B cell (primary cell): ENCODE data around the gene FLNA. TPM values are rescaled to one million over a fixed set of nuclear protein-coding genes. Genes with fewer than 3 reads are reported as not detected.

ENCODE experiments used
- ATAC-seq: fragments of 200-7000 bp; cut with Tn5 transposase; one replicate; pipeline ENCODE4 v1.10.0; 2021; ENCODE audit warnings: low read depth, mild to moderate bottlenecking, moderate number of reproducible peaks, moderate library complexity
- CTCF ChIA-PET: fragments of 350-600 bp; sonication (Branson Sonifier 250); formaldehyde crosslinking; loops from one replicate; lab custom pipeline; 2021; ENCODE audit warnings: antibody characterized with exemption, inconsistent platforms; lab: Charles Lee
- POLR2A ChIA-PET: fragments of 350-600 bp; sonication (Branson Sonifier 250); formaldehyde crosslinking; loops from one replicate; lab custom pipeline; 2021; ENCODE audit warnings: antibody characterized with exemption; lab: Charles Lee
- DNase-seq: peaks from one replicate; pipeline ENCODE4 v3.0.0; 2013
- H2AFZ ChIP-seq: 2 replicates; pipeline ENCODE4 v1.6.1; 2012; ENCODE audit warnings: mild to moderate bottlenecking, low read depth, low read length; ENCODE audit not compliant: insufficient read depth, poor library complexity, severe bottlenecking
- H3K27ac ChIP-seq, 2 donors: 1 replicate in 1 of 2; 2 replicates in 1 of 2; pipeline ENCODE4 v1.5.1; 2012 to 2013; ENCODE audit warnings: low read length in 2 of 2, mild to moderate bottlenecking in 2 of 2, moderate library complexity in 1 of 2
- H3K27me3 ChIP-seq, 4 experiments: fragments of 200-600 bp in 1 of 4; sonication (generic) in 1 of 4; replicated peaks in 1 of 4; 1 replicate in 2 of 4; 2 replicates in 2 of 4; pipeline versions ENCODE4 v1.6.1 to v1.7.0; 2013 to 2016; ENCODE audit warnings: low read length in 3 of 4, mild to moderate bottlenecking in 2 of 4, mixed read lengths in 1 of 4, moderate library complexity in 1 of 4; ENCODE audit not compliant: insufficient read depth in 4 of 4, control insufficient read depth in 3 of 4; ENCODE audit errors: control extremely low read depth in 1 of 4
- H3K36me3 ChIP-seq, 2 experiments: replicated peaks in 1 of 2; 1 replicate in 1 of 2; 2 replicates in 1 of 2; pipeline versions ENCODE4 v1.6.1 to v1.7.1; 2013; ENCODE audit warnings: low read length in 1 of 2; ENCODE audit not compliant: insufficient read depth in 2 of 2, control insufficient read depth in 1 of 2; ENCODE audit errors: control extremely low read depth in 1 of 2, extremely low read depth in 1 of 2
- H3K4me1 ChIP-seq, 2 donors: fragments of 200-600 bp in 1 of 2; sonication (generic) in 1 of 2; 1 replicate in 1 of 2; 2 replicates in 1 of 2; pipeline versions ENCODE4 v1.5.1 to v1.6.1; 2013 to 2017; ENCODE audit warnings: low read length in 2 of 2; ENCODE audit not compliant: control insufficient read depth in 2 of 2, insufficient read depth in 2 of 2
- H3K4me2 ChIP-seq: replicated peaks from 2 replicates; pipeline ENCODE3; 2012; ENCODE audit warnings: mild to moderate bottlenecking, low read depth, low read length; ENCODE audit not compliant: poor library complexity, severe bottlenecking
- H3K4me3 ChIP-seq, 5 experiments: fragments of 200-600 bp in 1 of 5; sonication (generic) in 1 of 5; 1 replicate in 3 of 5; 2 replicates in 2 of 5; pipeline versions ENCODE4 v1.5.1 to v1.7.0; 2011 to 2016; ENCODE audit warnings: low read length in 4 of 5, mild to moderate bottlenecking in 4 of 5, low read depth in 2 of 5, control low read depth in 1 of 5, moderate library complexity in 1 of 5; ENCODE audit not compliant: insufficient read depth in 1 of 5; ENCODE audit errors: control extremely low read depth in 1 of 5, extremely low read depth in 1 of 5
- H3K79me2 ChIP-seq: fragments of 200-600 bp; sonication (generic); one replicate; pipeline ENCODE4 v1.6.0; 2016; ENCODE audit warnings: low read length; ENCODE audit not compliant: control insufficient read depth, insufficient read depth
- H3K9ac ChIP-seq: fragments of 200-600 bp; sonication (generic); 2 replicates; pipeline ENCODE4 v1.6.1; 2017; ENCODE audit warnings: mild to moderate bottlenecking, low read length, moderate library complexity
- H3K9me3 ChIP-seq, 3 donors: one replicate each; pipeline versions ENCODE4 v1.6.1 to v1.7.1; 2013; ENCODE audit warnings: low read length in 2 of 3; ENCODE audit not compliant: control insufficient read depth in 2 of 3, insufficient read depth in 1 of 3; ENCODE audit errors: control extremely low read depth in 1 of 3
- H4K20me1 ChIP-seq: 2 replicates; pipeline ENCODE4 v1.6.0; 2012; ENCODE audit warnings: mild to moderate bottlenecking, low read length; ENCODE audit not compliant: insufficient read depth, control insufficient read depth, poor library complexity, severe bottlenecking
- H3K27ac Mint-ChIP-seq: one replicate; pipeline ENCODE4 v1.8.0; 2021; ENCODE audit warnings: mixed read lengths
- H3K27me3 Mint-ChIP-seq: one replicate; pipeline ENCODE4 v1.8.0; 2021; ENCODE audit warnings: mixed read lengths
- H3K4me1 Mint-ChIP-seq: one replicate; pipeline ENCODE4 v1.8.0; 2021; ENCODE audit warnings: mixed read lengths
- H3K4me3 Mint-ChIP-seq: one replicate; pipeline ENCODE4 v1.8.0; 2021; ENCODE audit warnings: mixed read lengths
- H3K9me3 Mint-ChIP-seq: one replicate; pipeline ENCODE4 v1.8.0; 2022; ENCODE audit warnings: mixed read lengths; ENCODE audit not compliant: insufficient read depth
- CTCF ChIP-seq: fragments of 200-600 bp; IDR thresholded peaks from one replicate; pipeline ENCODE4 v1.8.0; 2022; ENCODE audit warnings: antibody characterized with exemption, mild to moderate bottlenecking
- EZH2 ChIP-seq: IDR thresholded peaks from 2 replicates; pipeline ENCODE4 v1.6.1; 2012; ENCODE audit warnings: borderline replicate concordance, low read depth, mild to moderate bottlenecking, moderate library complexity, low read length; ENCODE audit not compliant: insufficient read depth, poor library complexity, severe bottlenecking
- WGBS: methylation state at CpG from one replicate; pipeline ENCODE4 v1.1.5; 2013; ENCODE audit warnings: missing lambda C conversion rate; ENCODE audit not compliant: insufficient coverage; 5-methylcytosine and 5-hydroxymethylcytosine counted together
- intact Hi-C: fragments of 100-400 bp; cut with micrococcal nuclease; formaldehyde crosslinking; loops from one replicate; pipeline ENCODE4 v1.10.0; 2022
- polyA plus RNA-seq: library from polyadenylated mRNA; depleted of rRNA; stranded (reverse); fragments of >200 nt; gene quantifications from 2 replicates; pipeline ENCODE4 v1.2.3, GENCODE V29; 2012
- total RNA-seq, 2 donors: library from RNA; stranded (reverse); fragments of 120-200 nt in 1 of 2; gene quantifications; 1 replicate in 1 of 2; 2 replicates in 1 of 2; pipeline versions ENCODE4 v1.2.3 to v1.2.4, GENCODE V29; 2013 to 2022

FLNA gene
- total and polyA plus RNA-seq, 2 donors (not counting 1 experiment from before 2014, with no cell fraction given): 342 to 510 TPM

- Histone ChIP-seq H3K4me1 (peaks cover 8 to 24% of the 10 kb centered on the region in 2 donors), H3K79me2 (peaks cover 64% of the 10 kb centered on the region), H3K27ac (no peak overlapping the region), H3K9me3 (no peaks in the 10 kb centered on the region), H3K9ac (no peak overlapping the region), H3K4me2 (no peak overlapping the region), H3K4me3 (no peak overlapping the region), H2AFZ (no peak overlapping the region), H4K20me1 (peaks cover 45% of the 10 kb centered on the region), H3K36me3 (peaks cover 0 to 66% of the 10 kb centered on the region in 2 experiments), H3K27me3 (no peaks in the 10 kb centered on the region)
- H3K27me3 Mint-ChIP-seq: no peaks in the 10 kb centered on the region
- WGBS: 95% methylated on average over 18 of the region's 32 CpGs
- no peaks in the 10 kb centered on the region for H3K9me3 Mint-ChIP-seq
- TF ChIP-seq EZH2: no peak
- no peak for TF ChIP-seq CTCF
- DNase-seq (no peak), ATAC-seq (no peak)
- H3K27ac Mint-ChIP-seq: no peak overlapping the region
- intact Hi-C loops: no loop called here
- H3K4me3 Mint-ChIP-seq: no peak overlapping the region
- ChIA-PET POLR2A (no interaction called here), CTCF (interaction anchor here (1.5 kb wide), 1 partner anchor 7 kb away, joined by 4 read pairs; no protein-coding TSS in a partner anchor)
- H3K4me1 Mint-ChIP-seq: peaks cover 7% of the 10 kb centered on the region
These were observed 8.3 kb downstream of the FLNA start for GRCh38 chrX:154365997-154366665.

- no peak overlapping the region for H3K4me3 ChIP-seq
- H2AFZ ChIP-seq: no peak overlapping the region
- no peak for TF ChIP-seq CTCF
- no peak for TF ChIP-seq EZH2
- no peaks in the 10 kb centered on the region for H3K9me3 ChIP-seq
- ATAC-seq: no peak
- Mint-ChIP-seq H3K27ac (no peak overlapping the region), H3K9me3 (no peaks in the 10 kb centered on the region), H3K27me3 (no peaks in the 10 kb centered on the region), H3K4me3 (no peak overlapping the region), H3K4me1 (peaks cover 7% of the 10 kb centered on the region)
- H3K27me3 ChIP-seq: no peaks in the 10 kb centered on the region
- H3K4me1 ChIP-seq: peaks cover 8 to 24% of the 10 kb centered on the region in 2 donors
- ChIA-PET CTCF (interaction anchor here (1.5 kb wide), 1 partner anchor 8 kb away, joined by 4 read pairs; no protein-coding TSS in a partner anchor), POLR2A (no interaction called here)
- no peak overlapping the region for H3K4me2 ChIP-seq
- intact Hi-C loops: no loop called here
- H4K20me1 ChIP-seq: peaks cover 51% of the 10 kb centered on the region
- no peak overlapping the region for H3K27ac ChIP-seq
- 90% methylated on average over 12 of the region's 20 CpGs for WGBS
- no peak for DNase-seq
- H3K79me2 ChIP-seq: peaks cover 63% of the 10 kb centered on the region
- H3K9ac ChIP-seq: no peak overlapping the region
- H3K36me3 ChIP-seq: peaks cover 0 to 73% of the 10 kb centered on the region in 2 experiments
These were observed 9.3 kb downstream of the FLNA start for GRCh38 chrX:154365052-154365600.
